Measurements from ENCODE around the gene TMEM245.
"Not testable (repeated sequence)": the region's sequence is repeated elsewhere in the genome, so short reads cannot be mapped to it uniquely, and the experiment has no call there.

The TMEM245 gene

DNA sequence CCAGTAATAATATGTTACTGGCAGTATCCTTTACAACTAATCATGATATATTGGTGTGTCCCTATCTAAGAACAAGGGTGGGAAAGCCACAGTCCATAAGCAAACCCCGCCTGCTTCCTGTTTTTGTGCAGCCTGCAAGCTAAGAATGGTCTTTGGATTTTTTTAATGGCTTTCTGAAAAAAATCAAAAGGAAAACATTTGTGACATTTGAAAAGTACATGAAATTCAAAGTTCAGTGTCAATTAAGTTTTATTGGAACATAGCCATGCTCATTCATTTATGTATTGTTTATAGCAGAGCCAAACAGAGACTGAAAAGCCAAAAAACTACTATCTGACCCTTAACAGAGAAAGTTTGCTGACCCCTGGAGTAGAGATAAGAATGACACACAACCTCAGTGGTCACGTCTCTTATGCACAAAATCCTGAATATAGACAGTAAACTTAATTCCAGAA is 12.8 kb upstream of the TMEM245 start:
- no peak for DNase-seq (ENCODE audit: low read depth)

DNA sequence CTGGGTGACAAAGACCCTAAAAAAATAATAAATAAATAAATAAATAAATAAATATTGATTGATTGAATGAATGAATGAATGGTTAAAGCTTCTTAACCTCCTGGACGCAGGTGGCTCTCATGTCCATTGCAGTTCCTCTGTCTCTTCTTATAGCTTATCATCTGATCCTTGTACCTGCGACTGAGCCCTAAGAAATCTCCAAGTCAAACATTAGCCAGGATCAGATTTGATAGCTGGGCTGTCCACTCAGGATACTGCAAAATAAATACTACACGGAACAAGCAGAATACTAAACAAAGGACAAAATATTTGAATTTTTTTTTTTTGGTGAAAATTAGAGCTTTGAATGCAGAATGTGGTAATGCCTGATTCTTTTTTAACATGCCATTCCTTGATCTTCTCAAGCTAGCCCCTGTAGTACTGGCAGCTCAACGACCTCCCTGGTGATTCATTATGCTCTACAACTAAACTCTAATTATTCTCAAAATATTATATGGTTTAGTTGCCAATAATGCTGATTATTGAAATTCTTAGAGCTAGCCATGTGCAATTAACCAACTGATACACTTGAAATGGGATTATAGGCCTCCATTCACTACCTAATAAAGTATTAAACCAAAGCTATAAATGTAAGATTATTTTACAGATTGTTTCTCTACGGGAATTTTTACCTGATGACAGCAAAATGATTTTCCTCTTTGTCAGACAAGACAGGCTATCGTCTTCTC is 9.9 kb upstream of the TMEM245 start:
- no peak for DNase-seq (ENCODE audit: low read depth)

DNA sequence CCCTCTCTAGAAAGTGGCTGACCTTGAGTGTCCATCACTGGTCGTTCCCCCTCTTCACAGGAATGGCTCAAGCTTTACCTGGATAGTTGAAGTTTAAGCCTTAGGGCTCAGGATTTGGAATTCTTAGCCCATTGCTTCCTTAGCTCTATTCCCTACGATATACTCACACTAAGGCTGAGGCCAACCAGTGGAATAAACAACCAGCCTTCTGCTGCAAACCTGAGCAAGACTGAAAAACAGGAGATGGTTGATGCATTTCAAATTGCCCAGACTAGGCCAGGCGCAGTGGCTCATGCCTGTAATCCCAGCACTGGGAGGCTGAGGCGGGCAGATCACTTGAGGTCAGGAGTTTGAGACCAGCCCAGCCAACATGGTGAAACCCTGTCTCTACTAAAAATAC is 6.9 kb upstream of the TMEM245 start:
- not testable (repeated sequence) for DNase-seq (ENCODE audit: low read depth)

DNA sequence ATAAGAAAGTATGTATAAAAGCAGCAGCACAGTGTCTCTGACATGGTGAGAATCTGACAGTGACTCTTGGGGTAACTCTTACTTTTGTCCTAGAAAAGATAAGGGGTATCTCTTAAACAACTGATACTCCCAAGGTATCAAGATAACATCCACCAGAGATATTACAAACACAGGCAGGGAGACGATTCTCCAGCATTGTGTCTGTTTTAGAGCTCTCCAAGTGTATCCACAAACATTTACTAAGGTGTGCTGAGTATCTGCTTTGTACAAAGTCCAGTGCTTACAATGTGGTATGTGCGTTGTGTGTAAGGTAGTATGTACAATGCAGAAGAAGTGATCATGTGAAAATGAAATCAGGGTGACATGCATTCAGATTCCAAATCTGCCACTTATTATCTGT is 4.4 kb upstream of the TMEM245 start:
- DNase-seq (ENCODE audit: low read depth): no peak

DNA sequence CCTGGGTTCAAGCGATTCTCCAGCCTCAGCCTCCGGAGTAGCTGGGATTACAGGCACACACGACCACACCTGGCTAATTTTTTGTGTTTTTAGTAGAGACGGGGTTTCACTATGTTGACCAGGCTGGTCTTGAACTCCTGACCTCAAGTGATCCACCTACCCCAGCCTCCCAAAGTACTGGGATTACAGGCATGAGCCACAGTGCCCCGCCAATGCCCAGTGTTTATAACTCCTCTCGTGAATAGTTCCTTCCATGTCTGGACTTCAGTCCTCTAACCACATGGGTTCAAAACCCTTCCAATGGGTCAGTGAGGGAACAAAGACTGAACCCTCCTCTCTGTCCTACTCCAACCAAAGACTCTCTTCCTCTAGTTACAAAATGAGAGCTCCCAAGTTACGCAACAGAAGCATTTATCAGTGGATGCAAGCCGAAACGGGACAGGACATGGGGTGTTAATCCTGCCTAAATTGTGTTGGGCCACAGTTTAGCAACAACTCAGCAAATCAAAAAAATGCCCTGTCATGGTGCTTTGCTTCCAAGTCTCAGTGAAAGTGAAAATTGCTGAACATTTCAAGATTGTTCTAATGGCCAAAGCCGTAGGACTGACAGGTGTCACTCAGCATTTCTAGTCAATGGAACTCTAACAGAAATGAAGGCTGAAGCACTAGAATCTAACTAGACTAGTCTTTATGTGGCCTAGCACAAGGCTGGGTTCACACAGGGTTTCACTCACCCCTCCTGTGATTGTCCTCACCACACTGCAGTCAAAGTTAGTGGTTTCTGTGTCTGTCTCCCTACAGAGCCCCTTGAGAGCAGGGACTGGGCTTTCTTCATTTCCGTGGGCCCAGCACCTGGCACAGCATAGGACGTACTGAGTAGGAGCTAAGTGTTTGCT is 3.2 kb upstream of the TMEM245 start:
- DNase-seq (ENCODE audit: low read depth): no peak

DNA sequence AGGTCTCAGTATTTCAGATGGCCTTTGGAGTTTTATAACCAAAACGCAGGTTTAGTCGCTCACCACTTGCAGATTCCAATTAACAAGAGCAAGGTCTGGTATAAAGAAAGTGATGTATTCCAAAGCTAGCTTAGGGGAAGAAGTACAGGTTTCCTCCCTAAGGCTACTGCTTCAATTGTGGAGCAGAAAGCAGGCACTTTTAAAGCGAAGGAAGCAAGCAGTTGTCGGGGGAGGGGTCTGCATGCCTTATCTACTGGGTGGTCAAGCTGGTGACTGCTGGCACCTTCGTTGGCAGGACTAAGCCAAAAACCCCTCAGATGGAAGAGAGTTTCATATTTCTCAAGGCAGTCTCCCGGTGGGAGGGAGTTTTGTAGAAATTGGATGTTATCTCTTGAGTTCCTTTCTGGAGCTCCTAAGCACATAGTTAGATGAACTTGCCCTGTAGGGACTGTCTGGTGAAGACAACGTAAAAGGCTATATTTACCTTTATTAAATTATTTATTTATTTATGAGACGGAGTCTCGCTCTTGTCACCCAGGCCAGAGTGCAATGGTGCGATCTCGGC is 1.6 kb upstream of the TMEM245 start:
- no peak for DNase-seq (ENCODE audit: low read depth)

DNA sequence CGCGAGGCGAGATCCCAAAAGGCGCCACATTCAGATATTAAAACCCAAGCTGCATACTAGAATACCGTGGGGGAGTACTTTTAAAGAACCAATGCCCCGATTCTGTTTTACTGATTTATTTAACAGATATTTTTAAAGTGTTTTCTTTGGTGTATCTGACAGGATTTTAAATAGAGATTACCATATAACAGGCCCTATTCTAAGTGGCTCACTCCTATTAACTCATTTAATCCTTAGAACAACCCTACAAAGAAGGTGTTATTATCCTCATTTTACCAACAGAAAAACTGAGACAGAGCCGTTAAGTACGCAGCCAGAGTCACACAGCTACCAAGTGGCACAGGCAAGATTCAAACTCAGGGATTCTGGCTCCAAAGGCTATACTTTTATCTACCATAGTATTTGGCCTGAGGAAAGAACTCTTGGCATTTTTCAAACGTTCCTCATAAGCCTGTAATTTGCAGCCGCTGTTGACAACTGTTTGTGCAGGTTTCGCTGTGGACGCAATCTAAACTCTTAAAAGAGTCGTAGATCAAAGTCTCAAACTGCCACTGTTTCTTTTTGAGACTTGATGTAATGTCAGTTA is 550 bp upstream of the TMEM245 start:
- no peak for DNase-seq (ENCODE audit: low read depth)

DNA sequence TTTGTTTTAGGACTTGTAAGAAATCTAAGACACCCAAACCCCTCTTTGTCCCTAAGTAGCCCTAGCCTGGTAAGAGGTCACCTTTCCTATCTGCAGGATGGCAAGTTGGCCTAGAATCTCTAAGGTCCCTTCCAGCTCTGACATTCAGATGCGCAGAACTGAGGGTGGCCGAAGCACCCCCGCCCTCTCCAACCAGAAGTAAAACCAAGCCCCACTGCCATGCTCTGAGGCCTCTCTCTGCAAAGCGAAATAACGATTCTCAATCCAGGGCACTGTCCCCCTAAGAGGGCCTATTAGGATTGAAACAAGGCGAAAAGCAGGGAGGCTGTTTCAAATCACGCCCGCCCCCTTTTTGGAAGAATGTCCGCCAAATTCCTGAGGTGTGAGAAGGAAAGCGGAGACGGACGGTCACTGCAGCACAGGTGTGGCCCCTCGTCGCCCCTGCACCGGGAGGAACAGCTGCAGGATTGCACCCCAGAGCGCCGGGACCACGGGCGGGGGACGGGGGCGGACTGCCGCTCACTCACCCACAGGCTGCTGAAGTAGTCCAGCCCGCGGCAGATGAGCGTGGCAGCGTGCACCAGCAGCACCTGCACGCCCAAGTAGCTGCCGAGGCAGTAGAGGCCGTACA is 824 bp downstream of the TMEM245 start:
- no peak for DNase-seq (ENCODE audit: low read depth)

DNA sequence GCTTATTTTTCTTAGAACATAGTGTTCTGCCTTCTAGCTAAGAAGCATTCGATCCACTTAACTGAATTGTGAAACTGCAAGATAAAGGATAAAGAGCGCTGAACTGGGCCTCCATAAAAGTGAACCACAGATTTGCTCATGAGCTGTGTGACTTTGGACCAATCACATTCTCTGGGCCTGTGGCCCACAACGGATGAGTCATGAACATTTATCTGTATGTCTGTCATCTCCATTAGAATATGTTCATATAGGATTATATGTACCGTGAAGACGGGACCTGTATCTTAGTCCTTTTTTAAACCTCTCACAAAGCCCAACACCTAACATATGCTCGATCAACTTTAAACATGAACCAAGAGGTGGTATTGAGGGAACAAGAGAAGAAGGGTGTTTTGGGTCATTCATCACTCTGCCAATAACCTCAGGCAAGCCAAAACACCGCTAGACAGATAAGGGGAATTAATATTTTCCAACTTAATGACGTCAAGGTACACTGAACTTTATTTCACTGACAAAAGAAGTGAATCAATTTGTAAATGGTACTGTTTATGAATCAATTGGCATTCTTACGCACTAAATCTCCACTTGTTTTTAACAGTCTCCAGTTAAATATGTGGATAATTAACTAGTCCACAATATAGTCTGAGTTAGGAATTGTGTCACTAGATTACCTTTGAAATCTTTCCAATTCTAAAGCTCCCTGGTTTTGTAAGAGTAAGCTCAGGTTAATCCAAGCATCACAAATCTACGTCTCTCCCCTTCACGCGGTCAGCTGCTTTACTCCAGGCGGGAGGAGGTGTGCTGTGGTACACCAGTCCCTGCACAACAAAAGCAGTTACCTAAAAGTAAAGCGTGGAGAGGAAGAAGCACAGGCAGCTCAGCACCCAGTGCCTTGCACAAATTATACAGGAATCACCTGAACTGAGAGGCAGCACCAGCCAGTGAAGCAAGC is 1.6 kb downstream of the TMEM245 start:
- DNase-seq (ENCODE audit: low read depth): peak; percentile 73

DNA sequence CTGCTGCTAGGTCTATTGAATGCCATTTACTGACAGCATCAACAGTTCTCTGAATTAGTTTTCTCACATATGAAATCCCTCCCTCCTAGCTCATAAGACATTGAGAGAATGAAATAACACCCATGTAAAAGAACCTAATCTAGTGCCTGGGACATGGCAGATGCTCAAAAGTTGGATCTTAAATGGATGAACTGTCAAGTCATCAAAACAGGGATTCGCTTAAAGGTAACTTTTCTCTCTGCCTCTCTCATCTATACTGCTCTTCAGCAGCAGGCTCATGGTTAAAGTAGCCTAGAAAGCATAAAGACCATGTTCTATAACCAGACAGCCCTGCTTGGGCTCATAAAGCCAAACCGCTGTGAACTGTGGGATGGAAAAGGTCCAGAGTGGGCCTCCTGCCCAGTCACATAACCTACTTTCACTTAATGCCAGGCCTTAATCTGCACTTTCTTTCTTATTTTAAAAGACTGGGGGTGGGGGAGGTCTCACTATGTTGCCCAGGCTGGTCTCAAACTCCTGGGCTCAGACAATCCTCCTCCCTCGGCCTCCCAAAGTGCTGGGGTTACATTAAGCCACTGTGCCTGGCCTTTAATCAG is 3.7 kb downstream of the TMEM245 start:
- DNase-seq (ENCODE audit: low read depth): no peak

DNA sequence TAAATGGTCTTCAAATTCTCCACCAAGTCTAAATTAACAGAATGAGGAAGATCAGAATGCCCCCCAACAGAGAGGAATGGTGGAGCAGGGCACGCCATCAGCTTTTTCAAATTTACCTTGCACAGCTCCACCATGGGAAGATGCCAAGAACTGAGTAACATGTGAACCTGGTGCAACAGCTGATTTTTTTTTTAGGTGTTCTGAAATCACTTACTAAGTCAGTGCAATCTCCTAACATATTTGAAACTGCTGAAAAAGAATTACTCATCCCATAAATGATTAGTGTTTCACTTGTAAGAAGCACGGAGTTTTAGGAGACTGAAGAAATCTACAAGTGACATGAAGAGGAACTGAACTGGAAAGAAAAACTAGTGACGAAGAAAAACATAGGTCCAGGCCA is 5.1 kb downstream of the TMEM245 start:
- no peak for DNase-seq (ENCODE audit: low read depth)

DNA sequence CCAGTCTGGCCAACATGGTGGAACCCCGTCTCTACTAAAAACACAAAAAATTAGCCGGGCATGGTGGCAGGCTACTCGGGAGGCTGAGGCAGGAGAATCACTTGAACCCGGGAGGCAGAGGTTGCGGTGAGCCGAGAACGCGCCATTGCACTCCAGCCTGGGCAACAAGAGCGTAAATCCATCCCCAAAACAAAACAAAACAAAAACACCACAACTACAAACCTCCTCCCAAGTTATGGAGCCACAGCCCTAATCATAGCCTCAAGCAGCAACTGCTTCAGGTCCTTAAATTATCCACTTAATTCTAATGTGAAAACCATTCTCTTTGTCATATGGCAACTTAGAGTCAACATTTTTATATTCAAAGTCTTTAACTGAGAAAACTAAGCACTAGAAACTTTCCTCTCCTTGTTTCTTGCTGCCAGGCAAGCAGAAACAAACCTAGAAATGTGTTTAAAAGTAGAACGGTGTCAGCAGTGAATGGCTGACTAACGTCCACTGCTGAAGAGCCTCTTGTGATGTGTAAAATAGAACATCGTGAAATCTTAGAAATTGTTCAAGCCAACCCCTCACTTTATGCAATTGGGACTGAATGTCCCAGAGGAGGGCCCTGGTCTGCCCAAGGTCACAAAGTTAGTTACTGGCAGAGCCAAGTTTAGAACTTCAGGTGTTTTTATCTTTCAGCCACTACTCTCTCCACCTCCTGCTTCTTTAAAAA is 5.7 kb downstream of the TMEM245 start:
- DNase-seq (ENCODE audit: low read depth): no peak

DNA sequence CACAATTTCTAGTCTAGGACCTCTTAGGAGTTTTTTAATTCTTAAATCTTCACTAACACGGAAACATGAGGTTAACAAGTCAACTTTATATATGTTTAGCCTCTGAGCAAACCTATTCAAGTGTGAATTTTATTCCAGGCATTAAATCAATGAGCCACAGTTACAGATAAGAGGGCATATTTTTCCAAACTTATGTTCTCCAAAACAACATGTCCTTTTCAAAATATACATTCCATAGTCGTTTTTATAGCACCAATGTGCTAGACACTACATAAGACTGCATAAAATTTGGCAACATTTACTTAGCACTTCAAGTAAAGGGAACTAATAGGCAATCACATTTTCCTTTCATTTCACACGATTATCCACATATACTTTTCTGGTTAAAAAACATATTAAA is 6.5 kb downstream of the TMEM245 start:
- DNase-seq (ENCODE audit: low read depth): no peak

DNA sequence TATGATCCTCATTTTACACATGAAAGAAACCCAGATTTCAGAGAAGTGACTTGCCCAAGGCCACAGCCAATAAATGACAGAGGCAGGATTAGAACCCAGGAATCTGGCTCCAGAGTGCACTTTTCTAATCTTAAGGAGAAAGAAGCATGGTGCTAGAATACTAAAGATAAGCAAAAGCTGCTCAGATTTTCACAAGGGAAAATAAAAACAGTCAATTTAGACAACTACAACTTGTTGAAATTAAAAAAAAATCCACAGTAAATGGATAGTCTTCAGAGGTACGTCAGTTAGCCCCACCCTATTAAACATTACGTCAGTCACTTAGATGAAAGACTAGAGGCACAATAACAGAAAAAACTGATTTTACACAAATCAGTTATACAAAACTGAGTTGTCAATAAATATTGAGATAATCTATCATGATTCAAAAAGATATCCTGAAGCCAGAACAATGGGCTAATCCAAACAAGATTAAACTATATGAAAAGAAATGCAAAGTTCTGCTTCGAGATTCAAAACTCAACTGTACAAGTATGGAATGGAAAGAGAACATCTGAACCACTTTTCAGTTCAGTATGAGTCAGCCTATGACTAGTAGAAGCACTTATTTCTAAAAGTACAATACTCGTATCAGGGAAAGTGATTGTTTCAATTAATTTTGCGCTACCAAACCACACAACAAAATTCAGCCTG is 9.3 kb downstream of the TMEM245 start:
- peak; percentile 56 for DNase-seq (ENCODE audit: low read depth)

DNA sequence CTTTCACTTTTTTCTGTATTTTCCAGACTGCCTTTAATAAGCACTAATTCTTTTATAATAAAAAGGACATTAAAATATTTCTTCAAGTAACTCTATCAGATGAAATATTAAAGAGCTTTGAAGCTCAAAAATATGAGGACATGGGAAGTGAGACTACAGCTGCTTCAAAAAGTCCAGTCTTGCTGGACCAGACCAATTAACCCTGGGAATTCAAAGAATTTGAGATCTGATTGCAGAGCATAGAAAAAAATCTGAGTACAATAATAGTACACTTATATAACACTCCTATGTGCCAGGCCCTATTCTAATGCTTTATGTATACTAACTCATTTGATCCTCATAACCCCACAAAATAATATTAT is 9.8 kb downstream of the TMEM245 start:
- no peak for DNase-seq (ENCODE audit: low read depth)

DNA sequence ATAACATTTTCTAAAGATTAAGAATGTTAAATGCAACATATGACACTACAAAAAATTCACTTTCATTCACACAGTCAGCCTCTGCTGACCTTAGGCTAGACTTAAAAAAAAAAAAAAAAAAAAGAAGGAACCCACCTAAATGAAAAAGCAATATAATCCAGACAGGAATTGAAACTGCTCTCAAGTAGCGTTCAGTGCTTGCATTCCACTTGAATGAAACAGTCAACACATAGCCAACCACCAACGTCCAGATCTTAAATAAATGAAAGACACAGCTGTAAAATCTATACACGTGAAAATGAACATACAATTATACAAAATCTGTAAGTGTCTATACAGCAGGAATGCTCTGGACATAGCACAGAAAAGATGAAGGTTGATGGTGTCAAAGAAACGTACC is 11.4 kb downstream of the TMEM245 start:
- DNase-seq (ENCODE audit: low read depth): no peak

DNA sequence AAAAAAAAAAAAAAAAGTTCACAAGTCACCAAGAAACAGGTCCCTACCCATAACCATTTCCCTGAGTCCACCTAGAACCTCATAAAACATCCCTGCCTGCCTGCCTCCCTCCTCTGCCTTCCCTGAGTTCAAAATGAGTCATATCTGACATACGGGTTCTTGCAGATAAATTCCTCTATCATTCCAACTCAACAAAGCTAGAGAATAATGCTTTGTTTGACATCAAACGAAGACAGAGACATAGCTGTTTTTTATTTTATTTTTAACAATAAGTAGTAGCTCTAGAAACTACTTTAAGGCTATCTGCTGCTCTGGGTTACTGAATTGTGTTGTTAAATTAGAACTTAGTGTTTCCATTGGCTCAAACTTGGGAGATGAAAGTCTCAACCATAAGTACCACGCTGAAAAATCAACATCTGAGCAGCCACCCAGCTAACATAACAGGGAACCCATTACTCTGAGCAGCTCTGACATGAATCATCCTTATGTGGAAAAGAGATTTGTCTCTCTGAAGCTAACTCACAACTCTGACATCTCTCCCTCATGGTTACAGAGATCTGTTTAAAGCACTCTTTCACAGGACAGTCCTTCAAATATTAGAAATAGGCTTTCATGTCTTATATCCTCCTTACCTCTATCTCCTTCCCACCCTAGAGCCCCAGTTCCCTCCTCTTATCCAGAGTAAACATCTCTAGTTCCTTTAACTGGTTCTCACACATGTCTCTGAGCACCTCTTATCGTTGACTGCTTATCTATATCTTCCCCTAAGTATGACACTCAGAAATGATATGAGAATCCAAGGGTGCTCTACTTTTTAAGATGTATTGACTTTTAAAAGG is 12.1 kb downstream of the TMEM245 start:
- DNase-seq (ENCODE audit: low read depth): no peak

DNA sequence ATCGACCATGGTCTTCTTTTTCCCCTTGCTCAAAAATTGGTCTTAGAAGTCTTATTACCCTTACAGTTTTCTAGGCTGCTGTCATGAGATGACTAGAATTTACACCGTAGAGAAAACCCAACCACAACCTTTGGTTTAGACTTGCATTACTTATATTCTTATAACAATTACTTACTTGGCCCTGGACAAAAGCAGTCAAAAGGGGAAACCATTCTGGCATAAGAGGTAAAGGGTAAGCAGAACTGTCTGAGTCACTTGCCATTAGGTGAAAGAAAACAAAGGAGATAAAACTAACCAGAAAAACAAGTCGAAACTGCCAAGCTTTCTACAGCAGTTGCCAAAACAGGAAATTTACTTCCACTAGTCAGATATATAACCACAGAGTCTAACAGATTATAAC is 17.9 kb downstream of the TMEM245 start:
- no peak for DNase-seq (ENCODE audit: low read depth)

DNA sequence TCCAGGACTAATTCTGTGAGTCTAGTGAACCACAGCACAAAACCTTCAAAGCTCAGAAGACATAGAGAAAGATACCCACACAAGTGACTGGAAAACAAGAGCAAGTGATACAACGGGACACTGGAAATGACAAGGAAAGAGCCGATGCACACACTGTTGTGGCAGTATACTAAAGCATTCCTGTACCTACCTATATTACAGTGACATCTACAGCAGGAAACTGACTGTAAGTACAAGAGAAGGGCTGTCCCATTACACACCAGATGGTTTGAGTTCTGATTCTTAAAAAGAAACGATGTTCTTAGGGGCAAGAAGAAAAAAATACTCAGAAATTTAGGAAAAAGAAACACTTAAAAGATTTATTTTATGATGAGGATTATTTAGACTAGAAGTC is 18.5 kb downstream of the TMEM245 start:
- DNase-seq (ENCODE audit: low read depth): no peak
